Smooth muscle cell (in vitro differentiated cells): Measurements from ENCODE around the gene PTGER1. TPM values are rescaled to one million over a fixed set of nuclear protein-coding genes. Genes with fewer than 3 reads are reported as not detected.

ENCODE experiments used
- DNase-seq: peaks from one replicate; lab custom pipeline; 2025; ENCODE audit not compliant: unreplicated experiment; lab: John Stamatoyannopoulos, UW
- H2AFZ ChIP-seq: fragments of 200-600 bp; sonication (generic); 2 replicates; pipeline ENCODE4 v1.6.0; 2016; ENCODE audit warnings: antibody characterized with exemption, low read depth, mild to moderate bottlenecking
- H3F3A ChIP-seq: fragments of 200-600 bp; sonication (generic); 2 replicates; pipeline ENCODE4 v1.6.0; 2017; ENCODE audit warnings: antibody characterized with exemption, low read depth
- H3K27ac ChIP-seq: fragments of 200-600 bp; sonication (generic); 2 replicates; pipeline ENCODE4 v1.5.1; 2016; ENCODE audit warnings: low read depth, mild to moderate bottlenecking
- H3K27me3 ChIP-seq: fragments of 200-600 bp; sonication (generic); 2 replicates; pipeline ENCODE4 v1.6.1; 2016; ENCODE audit warnings: low read depth, mild to moderate bottlenecking
- H3K36me3 ChIP-seq: fragments of 200-600 bp; sonication (generic); 2 replicates; pipeline ENCODE4 v1.5.1; 2016; ENCODE audit warnings: low read depth
- H3K4me1 ChIP-seq: fragments of 200-600 bp; sonication (generic); 2 replicates; pipeline ENCODE4 v1.5.1; 2016; ENCODE audit warnings: low read depth
- H3K4me2 ChIP-seq: fragments of 200-600 bp; sonication (generic); 2 replicates; pipeline ENCODE4 v1.6.0; 2016; ENCODE audit warnings: mild to moderate bottlenecking
- H3K4me3 ChIP-seq: fragments of 200-600 bp; sonication (generic); 2 replicates; pipeline ENCODE4 v1.5.1; 2016; ENCODE audit warnings: mild to moderate bottlenecking
- H3K79me2 ChIP-seq: fragments of 200-600 bp; sonication (generic); 2 replicates; pipeline ENCODE4 v1.6.0; 2016; ENCODE audit warnings: low read depth, mild to moderate bottlenecking
- H3K9ac ChIP-seq: fragments of 200-600 bp; sonication (generic); 2 replicates; pipeline ENCODE4 v1.6.0; 2016; ENCODE audit warnings: low read depth
- H3K9me3 ChIP-seq: fragments of 200-600 bp; sonication (generic); replicated peaks from 2 replicates; pipeline ENCODE4 v1.5.1; 2016; ENCODE audit warnings: low read depth
- H4K20me1 ChIP-seq: fragments of 200-600 bp; sonication (generic); 2 replicates; pipeline ENCODE4 v1.6.0; 2016; ENCODE audit warnings: low read depth
- WGBS: methylation state at CpG from one replicate; pipeline ENCODE4 v1.1.7; 2016; ENCODE audit warnings: low lambda C conversion rate; 5-methylcytosine and 5-hydroxymethylcytosine counted together
- polyA plus RNA-seq: library from polyadenylated mRNA; unstranded; fragments of >200 nt; fragmentation: Nextera tagmentation; extraction: Ambion mirVana; gene quantifications from 2 replicates; pipeline ENCODE4 v1.2.1, GENCODE V29; 2016
- total RNA-seq: library from RNA; depleted of rRNA; stranded (reverse); fragments of >200 nt; gene quantifications from 2 replicates; pipeline ENCODE4 v1.2.3, GENCODE V29; 2014
- TF ChIP-seq, protein P1 (sequence below): fragments of 200-600 bp; sonication (generic); IDR thresholded peaks from 2 replicates; pipeline ENCODE4 v1.5.1; 2017; ENCODE audit warnings: borderline replicate concordance, mild to moderate bottlenecking, antibody characterized with exemption; ENCODE audit not compliant: insufficient read depth, poor library complexity, severe bottlenecking

PTGER1 gene
- total and polyA plus RNA-seq, 2 experiments from 2014 or later, result 0.27 to 1.0 TPM

DNA sequence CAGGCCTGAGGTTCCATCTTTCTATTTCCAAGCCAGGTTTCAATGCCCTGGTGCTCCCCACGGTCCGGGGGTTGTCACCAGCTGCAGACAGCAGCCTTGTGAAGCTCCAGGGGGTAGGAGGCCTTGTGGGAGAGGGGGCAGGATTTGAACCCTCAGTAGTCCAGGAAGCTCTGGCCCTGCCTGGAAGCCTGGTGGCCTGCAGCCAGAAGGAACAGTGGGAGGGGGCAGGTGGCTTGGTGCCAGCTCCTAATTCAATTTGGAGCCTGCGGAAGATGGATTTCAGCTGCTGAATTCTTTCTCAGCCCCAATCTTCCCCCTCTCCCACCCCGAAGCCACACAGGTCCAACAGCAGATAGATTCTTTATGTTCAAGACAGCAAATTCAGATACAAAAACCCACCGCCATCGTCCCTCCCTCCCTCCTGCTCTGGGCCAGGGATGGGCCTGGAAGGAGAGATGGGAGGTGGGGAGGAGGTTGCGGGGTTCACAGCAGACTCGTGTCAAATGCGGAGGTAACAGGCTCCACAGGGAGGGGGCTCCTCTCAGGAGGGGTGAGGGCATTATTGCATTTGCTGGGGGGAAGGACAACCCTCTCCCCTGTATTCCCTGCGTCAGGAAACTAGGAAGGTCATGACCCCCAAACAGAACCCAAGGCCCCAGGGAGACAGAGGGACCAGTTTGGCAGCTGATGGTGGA, 2.4 kb upstream of the PTGER1 start:
- Histone ChIP-seq H3K4me2 (no peak overlapping the region), H3K9me3 (no peaks in the 10 kb centered on the region), H3K9ac (no peak overlapping the region), H3K79me2 (no peaks in the 10 kb centered on the region), H3K27me3 (no peaks in the 10 kb centered on the region), H3F3A (no peaks in the 10 kb centered on the region), H2AFZ (no peak overlapping the region), H3K4me1 (peaks cover 12% of the 10 kb centered on the region), H3K4me3 (no peak overlapping the region), H4K20me1 (peaks cover 44% of the 10 kb centered on the region), H3K27ac (peak overlapping the region; percentile 11), H3K36me3 (no peaks in the 10 kb centered on the region)
- WGBS, result 84% methylated on average over 10 of the region's 10 CpGs
- TF ChIP-seq, protein P1, sequence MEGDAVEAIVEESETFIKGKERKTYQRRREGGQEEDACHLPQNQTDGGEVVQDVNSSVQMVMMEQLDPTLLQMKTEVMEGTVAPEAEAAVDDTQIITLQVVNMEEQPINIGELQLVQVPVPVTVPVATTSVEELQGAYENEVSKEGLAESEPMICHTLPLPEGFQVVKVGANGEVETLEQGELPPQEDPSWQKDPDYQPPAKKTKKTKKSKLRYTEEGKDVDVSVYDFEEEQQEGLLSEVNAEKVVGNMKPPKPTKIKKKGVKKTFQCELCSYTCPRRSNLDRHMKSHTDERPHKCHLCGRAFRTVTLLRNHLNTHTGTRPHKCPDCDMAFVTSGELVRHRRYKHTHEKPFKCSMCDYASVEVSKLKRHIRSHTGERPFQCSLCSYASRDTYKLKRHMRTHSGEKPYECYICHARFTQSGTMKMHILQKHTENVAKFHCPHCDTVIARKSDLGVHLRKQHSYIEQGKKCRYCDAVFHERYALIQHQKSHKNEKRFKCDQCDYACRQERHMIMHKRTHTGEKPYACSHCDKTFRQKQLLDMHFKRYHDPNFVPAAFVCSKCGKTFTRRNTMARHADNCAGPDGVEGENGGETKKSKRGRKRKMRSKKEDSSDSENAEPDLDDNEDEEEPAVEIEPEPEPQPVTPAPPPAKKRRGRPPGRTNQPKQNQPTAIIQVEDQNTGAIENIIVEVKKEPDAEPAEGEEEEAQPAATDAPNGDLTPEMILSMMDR, result no peak
- no peak for DNase-seq

DNA sequence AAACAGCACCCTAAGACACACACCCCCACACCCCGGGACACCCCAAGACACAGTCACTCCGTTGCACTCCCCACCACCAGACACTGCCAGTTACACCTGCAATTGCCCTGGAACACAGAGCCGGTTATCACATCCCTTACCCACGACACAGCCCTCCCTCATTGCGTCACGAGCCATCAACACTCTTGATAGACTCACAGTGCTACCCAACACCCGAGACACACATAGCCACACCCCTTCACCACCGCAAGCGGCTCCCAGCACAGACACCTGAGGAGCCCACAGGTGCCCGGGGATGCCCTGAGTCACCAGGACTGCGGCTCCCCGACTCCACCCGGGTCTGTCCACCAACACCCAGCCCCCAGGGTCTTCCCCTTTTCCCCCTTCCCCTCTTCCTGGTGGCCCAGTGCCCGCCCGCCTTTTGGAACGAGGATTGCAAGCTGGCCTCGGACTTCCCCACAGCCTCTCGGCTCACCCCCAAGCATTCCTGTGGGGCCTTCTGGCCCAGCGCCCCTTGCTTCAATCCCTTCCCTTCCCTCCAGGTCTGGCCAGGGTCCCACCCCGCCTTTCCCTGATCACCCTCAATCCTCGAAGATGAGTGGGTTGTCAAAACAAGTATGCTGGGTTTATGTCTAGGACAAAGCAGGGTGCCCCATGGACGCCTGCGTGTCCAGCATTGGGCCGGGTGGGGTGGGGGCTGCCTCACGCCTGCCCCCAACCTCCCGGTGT, 1.7 kb upstream of the PTGER1 start:
- Histone ChIP-seq H3K27ac (peak overlapping the region; percentile 11), H3K36me3 (no peaks in the 10 kb centered on the region), H3K9ac (no peak overlapping the region), H3K4me3 (no peak overlapping the region), H3K9me3 (no peaks in the 10 kb centered on the region), H3K4me2 (no peak overlapping the region), H3K4me1 (peaks cover 12% of the 10 kb centered on the region), H3F3A (no peaks in the 10 kb centered on the region), H2AFZ (no peak overlapping the region), H3K79me2 (no peaks in the 10 kb centered on the region), H3K27me3 (no peaks in the 10 kb centered on the region), H4K20me1 (peaks cover 37% of the 10 kb centered on the region)
- peak; percentile 5 for DNase-seq
- WGBS, result 72% methylated on average over 26 of the region's 26 CpGs
- TF ChIP-seq, protein P1, result no peak

DNA sequence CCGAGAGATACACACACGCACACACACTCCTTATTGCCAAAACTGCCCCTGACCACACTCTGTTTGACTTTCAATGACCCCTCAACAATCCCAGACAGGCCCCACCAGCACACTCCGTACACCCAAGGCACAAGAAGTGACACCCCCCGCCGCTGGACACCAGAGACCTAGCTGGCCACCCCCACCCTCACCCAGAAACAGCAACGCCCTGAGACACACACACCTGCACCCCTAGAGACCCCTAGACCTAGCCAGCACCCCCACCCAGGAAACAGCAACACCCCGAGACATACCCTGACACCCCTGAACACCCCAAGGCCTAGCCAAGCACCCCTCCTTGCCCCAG, 1.1 kb upstream of the PTGER1 start:
- Histone ChIP-seq H3K36me3 (no peaks in the 10 kb centered on the region), H3K4me1 (peaks cover 12% of the 10 kb centered on the region), H3K9me3 (no peaks in the 10 kb centered on the region), H3K4me2 (no peak overlapping the region), H3K9ac (no peak overlapping the region), H3K27me3 (no peaks in the 10 kb centered on the region), H3K4me3 (no peak overlapping the region), H3F3A (no peaks in the 10 kb centered on the region), H4K20me1 (peaks cover 34% of the 10 kb centered on the region), H2AFZ (no peak overlapping the region), H3K27ac (no peak overlapping the region), H3K79me2 (no peaks in the 10 kb centered on the region)
- DNase-seq, result no peak
- TF ChIP-seq, protein P1, result no peak
- WGBS, result 95% methylated on average over 7 of the region's 7 CpGs
